Upper lobe of right lung (tissue), 1 donor: Measurements from ENCODE around the gene RELT. TPM values are rescaled to one million over a fixed set of nuclear protein-coding genes. Genes with fewer than 3 reads are reported as not detected.
A peak's percentile ranks its signal among the peaks of the same experiment; 100 is the strongest.

ENCODE experiments used
- ATAC-seq: fragments of 200-7000 bp; cut with Tn5 transposase; one replicate; pipeline ENCODE4 v1.9.1; 2020; ENCODE audit warnings: mild to moderate bottlenecking, moderate library complexity
- DNase-seq: peaks from one replicate; pipeline ENCODE4 v3.0.0-alpha.2; 2020
- H3K27ac ChIP-seq: fragments of 200-600 bp; one replicate; pipeline ENCODE4 v1.8.0; 2022
- H3K27me3 ChIP-seq: fragments of 200-600 bp; one replicate; pipeline ENCODE4 v1.8.0; 2022; ENCODE audit warnings: mild to moderate bottlenecking
- H3K36me3 ChIP-seq: fragments of 200-600 bp; one replicate; pipeline ENCODE4 v1.8.0; 2022
- H3K4me1 ChIP-seq: fragments of 200-600 bp; one replicate; pipeline ENCODE4 v1.8.0; 2022
- H3K4me3 ChIP-seq: fragments of 200-600 bp; one replicate; pipeline ENCODE4 v1.8.0; 2022; ENCODE audit warnings: mild to moderate bottlenecking
- H3K9me3 ChIP-seq: fragments of 200-600 bp; one replicate; pipeline ENCODE4 v1.8.0; 2022
- intact Hi-C: fragments of 100-400 bp; cut with DNase I; formaldehyde crosslinking; loops from one replicate; pipeline ENCODE4 v1.11.0; 2022
- total RNA-seq: library from RNA; stranded (reverse); fragmentation: NEBNext Ultra II Directional; extraction: Animal tissue kit (Norgen Biotek cat#: 25700); gene quantifications from one replicate; pipeline ENCODE4 v1.2.1, GENCODE V29; 2021
- TF ChIP-seq, protein P1 (sequence below): fragments of 200-600 bp; IDR thresholded peaks from one replicate; pipeline ENCODE4 v1.8.0; 2022; ENCODE audit warnings: antibody characterized with exemption
- donor health status: DM: no; HTN: yes; CAD: no; lungs with severe emphysema.

RELT gene
- total RNA-seq, 1 donor from 2014 or later: 11.7 TPM

DNA sequence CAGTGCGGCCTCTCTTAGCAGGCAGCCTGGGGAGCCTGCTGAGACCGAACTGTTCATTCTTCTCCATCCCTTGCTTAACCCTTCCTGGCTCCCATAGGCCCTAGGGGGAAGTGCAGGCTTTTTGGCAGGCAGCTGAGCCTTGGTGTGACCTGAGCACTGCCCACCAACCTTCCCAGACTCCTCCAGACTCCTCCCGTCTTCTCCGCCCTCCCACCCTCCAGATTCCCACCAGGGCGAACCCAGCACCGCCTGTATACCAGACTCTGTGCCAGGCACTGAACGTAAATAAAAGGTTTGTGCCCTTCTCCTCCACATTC is 7.9 kb downstream of the RELT start:
- TF ChIP-seq, protein P1, sequence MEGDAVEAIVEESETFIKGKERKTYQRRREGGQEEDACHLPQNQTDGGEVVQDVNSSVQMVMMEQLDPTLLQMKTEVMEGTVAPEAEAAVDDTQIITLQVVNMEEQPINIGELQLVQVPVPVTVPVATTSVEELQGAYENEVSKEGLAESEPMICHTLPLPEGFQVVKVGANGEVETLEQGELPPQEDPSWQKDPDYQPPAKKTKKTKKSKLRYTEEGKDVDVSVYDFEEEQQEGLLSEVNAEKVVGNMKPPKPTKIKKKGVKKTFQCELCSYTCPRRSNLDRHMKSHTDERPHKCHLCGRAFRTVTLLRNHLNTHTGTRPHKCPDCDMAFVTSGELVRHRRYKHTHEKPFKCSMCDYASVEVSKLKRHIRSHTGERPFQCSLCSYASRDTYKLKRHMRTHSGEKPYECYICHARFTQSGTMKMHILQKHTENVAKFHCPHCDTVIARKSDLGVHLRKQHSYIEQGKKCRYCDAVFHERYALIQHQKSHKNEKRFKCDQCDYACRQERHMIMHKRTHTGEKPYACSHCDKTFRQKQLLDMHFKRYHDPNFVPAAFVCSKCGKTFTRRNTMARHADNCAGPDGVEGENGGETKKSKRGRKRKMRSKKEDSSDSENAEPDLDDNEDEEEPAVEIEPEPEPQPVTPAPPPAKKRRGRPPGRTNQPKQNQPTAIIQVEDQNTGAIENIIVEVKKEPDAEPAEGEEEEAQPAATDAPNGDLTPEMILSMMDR: no peak
- no peaks in the 10 kb centered on the region for H3K36me3 ChIP-seq
- DNase-seq (no peak), ATAC-seq (no peak)
- no peak overlapping the region for H3K4me3 ChIP-seq
- intact Hi-C loops: no loop called here
- no peaks in the 10 kb centered on the region for H3K27me3 ChIP-seq
- peaks cover 59% of the 10 kb centered on the region for H3K4me1 ChIP-seq
- no peak overlapping the region for H3K27ac ChIP-seq
- H3K9me3 ChIP-seq: no peaks in the 10 kb centered on the region

DNA sequence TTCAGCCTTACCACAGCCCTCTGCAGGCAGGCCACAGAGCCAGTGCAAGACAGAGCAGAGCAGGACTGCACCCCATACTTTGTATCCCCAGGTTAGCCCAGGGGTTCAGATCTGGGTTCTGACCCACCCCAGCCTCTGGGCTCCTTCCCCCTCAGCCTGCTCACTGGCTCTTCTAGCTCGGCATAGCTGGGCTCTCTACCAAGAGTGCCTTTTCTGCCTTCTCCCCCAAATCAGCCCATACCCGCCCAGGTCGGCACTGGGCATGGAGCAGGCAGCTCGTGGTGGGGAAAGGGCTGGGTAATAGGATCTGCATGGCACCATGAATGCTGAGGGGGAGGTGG is 8.3 kb downstream of the RELT start:
- Histone ChIP-seq H3K4me1 (peaks cover 55% of the 10 kb centered on the region), H3K27me3 (no peaks in the 10 kb centered on the region), H3K4me3 (no peak overlapping the region), H3K36me3 (no peaks in the 10 kb centered on the region), H3K9me3 (no peaks in the 10 kb centered on the region), H3K27ac (peak overlapping the region; percentile 81)
- DNase-seq: no peak
- intact Hi-C loops: no loop called here
- no peak for ATAC-seq
- TF ChIP-seq, protein P1: no peak

DNA sequence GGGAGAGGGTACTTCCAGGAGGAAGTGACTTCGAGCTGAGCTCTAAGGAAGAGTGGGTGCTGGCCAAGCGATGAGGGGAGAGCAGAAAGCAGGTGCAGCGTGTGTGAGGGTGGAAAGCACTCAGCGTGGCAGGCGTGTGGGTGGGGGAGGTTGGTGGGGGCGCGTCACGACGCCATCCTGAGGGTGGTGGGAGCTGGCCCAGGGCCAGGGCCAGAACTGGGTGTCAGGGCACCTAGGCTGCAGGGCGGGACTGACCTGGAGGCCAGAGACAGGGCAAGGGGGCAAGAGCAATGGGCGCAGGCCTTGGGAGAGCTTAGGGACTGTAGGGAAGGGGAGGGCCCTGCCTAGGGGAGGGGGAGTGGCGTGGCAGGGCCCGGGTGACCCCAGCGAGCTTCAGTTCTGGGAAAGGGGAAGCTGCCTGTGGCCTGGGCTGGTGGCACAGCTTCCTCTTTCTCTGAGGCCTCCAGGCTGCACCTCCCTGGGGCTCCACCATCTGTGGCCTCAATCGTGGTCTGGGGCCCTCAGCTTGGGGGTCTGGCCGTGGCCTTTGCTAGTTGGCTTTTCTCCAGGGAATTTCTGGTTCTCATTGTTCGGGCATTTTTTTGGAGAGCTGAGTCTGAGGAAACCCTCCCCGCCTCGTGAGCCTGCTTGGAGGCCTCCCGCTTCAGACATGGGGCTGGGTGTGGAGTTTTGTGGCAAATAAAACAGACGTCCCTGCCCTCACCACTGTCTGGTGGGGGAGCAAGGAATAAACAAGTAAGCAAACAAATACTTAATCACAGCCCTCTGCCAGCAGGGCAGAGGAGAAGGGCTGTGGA is 8.9 kb downstream of the RELT start:
- Histone ChIP-seq H3K27me3 (no peaks in the 10 kb centered on the region), H3K4me1 (peaks cover 49% of the 10 kb centered on the region), H3K4me3 (no peak overlapping the region), H3K9me3 (no peaks in the 10 kb centered on the region), H3K36me3 (no peaks in the 10 kb centered on the region), H3K27ac (peak overlapping the region; percentile 81)
- intact Hi-C loops: no loop called here
- DNase-seq: peak; percentile 88
- ATAC-seq: peak; percentile 79
- TF ChIP-seq, protein P1: no peak

DNA sequence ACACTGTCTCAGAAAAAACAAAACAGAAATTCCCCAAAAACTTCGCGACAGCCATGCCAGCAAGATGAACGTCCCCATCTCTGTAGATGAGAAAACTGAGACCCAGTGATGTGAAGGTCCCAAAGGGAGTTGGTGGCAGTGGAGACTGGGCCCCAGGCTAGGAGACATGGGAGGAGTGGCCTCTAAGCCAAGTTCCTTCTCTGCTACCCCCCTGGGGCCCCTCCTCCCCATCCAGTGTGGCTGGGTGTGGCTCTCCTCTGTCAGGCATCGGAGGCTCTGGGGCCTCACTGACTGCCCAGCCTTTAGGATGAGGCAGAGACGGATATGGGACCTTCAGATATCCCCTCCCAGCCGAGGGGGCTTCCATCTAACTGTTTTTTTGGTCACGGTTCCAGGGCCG is 9.8 kb downstream of the RELT start:
- intact Hi-C loops: no loop called here
- Histone ChIP-seq H3K4me3 (no peak overlapping the region), H3K4me1 (peaks cover 48% of the 10 kb centered on the region), H3K36me3 (no peaks in the 10 kb centered on the region), H3K27me3 (no peaks in the 10 kb centered on the region), H3K27ac (peak overlapping the region; percentile 81), H3K9me3 (no peaks in the 10 kb centered on the region)
- TF ChIP-seq, protein P1: no peak
- DNase-seq (peak; percentile 77), ATAC-seq (peak; percentile 51)

DNA sequence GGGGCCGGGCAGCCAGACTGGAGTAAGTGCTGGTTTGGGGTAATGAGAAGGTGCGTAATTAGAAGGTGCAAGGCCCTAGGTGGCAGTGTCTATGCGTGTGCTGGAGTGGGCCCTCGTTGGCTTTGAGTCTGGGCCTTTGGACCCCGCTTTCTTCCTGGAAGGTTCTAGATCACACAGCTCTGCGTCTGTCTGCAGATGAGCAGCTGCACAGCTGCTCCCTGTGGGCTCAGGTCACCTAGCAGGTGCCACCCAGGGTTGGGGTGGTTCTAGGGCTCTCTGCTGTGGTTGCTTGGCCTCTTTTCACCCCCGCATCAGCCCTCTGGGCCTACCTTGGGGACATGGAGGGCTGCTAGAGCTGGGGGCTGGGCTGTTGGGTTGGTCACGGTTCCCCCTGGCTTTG is 10.3 kb downstream of the RELT start:
- H3K36me3 ChIP-seq: no peaks in the 10 kb centered on the region
- H3K27ac ChIP-seq: peak overlapping the region; percentile 63
- H3K27me3 ChIP-seq: no peaks in the 10 kb centered on the region
- DNase-seq (no peak), ATAC-seq (no peak)
- H3K4me1 ChIP-seq: peaks cover 48% of the 10 kb centered on the region
- intact Hi-C loops: no loop called here
- H3K9me3 ChIP-seq: no peaks in the 10 kb centered on the region
- TF ChIP-seq, protein P1: no peak
- no peak overlapping the region for H3K4me3 ChIP-seq
